Measurements from ENCODE around the gene ILDR2.

Gene ILDR2

DNA sequence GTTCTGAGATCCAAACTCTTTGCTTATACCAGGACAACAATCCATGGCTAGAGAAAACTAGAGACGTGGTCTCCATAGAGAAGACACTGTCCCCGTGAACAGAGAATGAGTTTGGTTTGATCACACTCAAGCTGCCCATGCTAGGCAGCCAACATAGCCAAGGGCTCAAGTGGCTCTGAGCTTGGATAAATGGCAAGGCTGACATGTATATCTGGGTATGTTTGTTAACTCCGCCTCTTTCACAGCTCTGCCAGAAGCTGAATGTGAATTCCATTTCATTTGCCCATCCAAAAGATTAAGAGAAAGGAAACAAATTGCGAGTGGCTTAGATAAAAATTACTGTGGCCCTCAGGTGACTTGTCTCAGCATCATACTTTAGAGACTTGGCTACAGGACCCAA is 38.0 kb downstream of the ILDR2 start:
- DNase-seq: no peak
- Histone ChIP-seq H4K20me1 (ENCODE audit: insufficient read depth, low read length) (no peaks in the 10 kb centered on the region), H3K4me1 (ENCODE audit: low read length) (no peaks in the 10 kb centered on the region), H3K4me2 (ENCODE audit: low read depth, low read length) (no peak overlapping the region), H3K4me3 (ENCODE audit: low read length) (no peak overlapping the region), H3K27me3 (replicated peaks; ENCODE audit: insufficient read depth, low read length) (no peaks in the 10 kb centered on the region), H3K27ac (ENCODE audit: low read length) (no peak overlapping the region), H3F3A (ENCODE audit: insufficient read depth, low read length) (no peaks in the 10 kb centered on the region), H3K9ac (ENCODE audit: low read length) (no peak overlapping the region), H3K9me3 (replicated peaks; ENCODE audit: insufficient read depth, low read length) (no peaks in the 10 kb centered on the region), H3K79me2 (ENCODE audit: low read length) (no peaks in the 10 kb centered on the region), H3K9me2 (replicated peaks; ENCODE audit: insufficient read depth, low read length) (no peaks in the 10 kb centered on the region), H3K36me3 (replicated peaks; ENCODE audit: insufficient read depth, low read length) (no peaks in the 10 kb centered on the region), H2AFZ (ENCODE audit: low read length) (no peak overlapping the region)
- TF ChIP-seq EZH2 (optimal IDR thresholded peaks at IDR 0.05; ENCODE audit: low read depth, low read length) (no peak), CTCF (IDR thresholded peaks at IDR 0.05; ENCODE audit: low read length) (no peak), EZH2phosphoT487 (IDR thresholded peaks at IDR 0.05; ENCODE audit: low read length) (no peak)

DNA sequence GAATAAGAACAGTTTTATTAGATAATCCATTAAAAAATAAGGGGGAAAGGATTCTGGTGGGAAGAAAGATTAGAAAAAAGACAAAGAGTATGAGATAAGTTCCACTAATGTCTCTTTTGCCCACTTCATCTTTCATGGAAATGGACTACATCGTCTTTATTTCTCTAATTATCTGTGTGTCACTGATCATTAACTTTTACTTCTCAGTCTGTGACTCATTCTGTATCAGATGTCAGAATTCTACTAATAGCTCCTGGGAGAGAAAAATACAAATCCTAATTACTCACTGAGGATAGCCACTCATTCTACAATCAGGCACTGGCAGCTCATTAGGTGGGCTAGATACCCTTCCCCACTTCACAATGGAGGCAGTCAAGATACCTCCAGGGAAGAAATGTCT is 41.7 kb downstream of the ILDR2 start:
- Histone ChIP-seq H3K27me3 (replicated peaks; ENCODE audit: insufficient read depth, low read length) (no peaks in the 10 kb centered on the region), H2AFZ (ENCODE audit: low read length) (no peak overlapping the region), H3K4me3 (ENCODE audit: low read length) (no peak overlapping the region), H3K79me2 (ENCODE audit: low read length) (no peaks in the 10 kb centered on the region), H3K36me3 (replicated peaks; ENCODE audit: insufficient read depth, low read length) (no peaks in the 10 kb centered on the region), H3F3A (ENCODE audit: insufficient read depth, low read length) (no peaks in the 10 kb centered on the region), H3K27ac (ENCODE audit: low read length) (no peak overlapping the region), H3K4me2 (ENCODE audit: low read depth, low read length) (no peak overlapping the region), H3K9ac (ENCODE audit: low read length) (no peak overlapping the region), H3K9me2 (replicated peaks; ENCODE audit: insufficient read depth, low read length) (no peaks in the 10 kb centered on the region), H4K20me1 (ENCODE audit: insufficient read depth, low read length) (no peaks in the 10 kb centered on the region), H3K9me3 (replicated peaks; ENCODE audit: insufficient read depth, low read length) (no peaks in the 10 kb centered on the region), H3K4me1 (ENCODE audit: low read length) (no peaks in the 10 kb centered on the region)
- no peak for TF ChIP-seq CTCF (IDR thresholded peaks at IDR 0.05; ENCODE audit: low read length)
- no peak for TF ChIP-seq EZH2 (optimal IDR thresholded peaks at IDR 0.05; ENCODE audit: low read depth, low read length)
- TF ChIP-seq EZH2phosphoT487 (IDR thresholded peaks at IDR 0.05; ENCODE audit: low read length): no peak
- no peak for DNase-seq

DNA sequence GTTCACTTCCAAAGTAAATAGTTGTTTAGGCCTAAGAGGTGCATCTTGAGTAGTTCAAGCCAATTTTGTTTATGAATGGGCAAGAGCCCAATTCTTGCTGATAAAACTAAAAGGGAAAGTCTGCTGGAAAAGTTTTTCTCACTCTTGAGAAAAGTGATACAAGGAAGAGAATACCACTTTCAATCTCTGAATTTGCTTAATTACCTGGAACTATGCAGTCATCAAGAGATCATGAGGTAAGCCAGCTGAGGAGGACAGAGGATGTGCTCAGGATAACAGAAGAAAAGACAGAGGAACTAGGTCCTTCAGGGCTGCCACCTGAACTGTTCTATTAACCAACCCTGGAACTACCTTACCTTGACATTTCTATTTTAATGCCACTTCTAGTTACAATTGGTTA is 42.2 kb downstream of the ILDR2 start:
- Histone ChIP-seq H3F3A (ENCODE audit: insufficient read depth, low read length) (no peaks in the 10 kb centered on the region), H3K4me3 (ENCODE audit: low read length) (no peak overlapping the region), H3K27me3 (replicated peaks; ENCODE audit: insufficient read depth, low read length) (no peaks in the 10 kb centered on the region), H3K27ac (ENCODE audit: low read length) (no peak overlapping the region), H3K9ac (ENCODE audit: low read length) (no peak overlapping the region), H3K36me3 (replicated peaks; ENCODE audit: insufficient read depth, low read length) (no peaks in the 10 kb centered on the region), H3K4me2 (ENCODE audit: low read depth, low read length) (no peak overlapping the region), H3K9me3 (replicated peaks; ENCODE audit: insufficient read depth, low read length) (no peaks in the 10 kb centered on the region), H2AFZ (ENCODE audit: low read length) (no peak overlapping the region), H3K4me1 (ENCODE audit: low read length) (no peaks in the 10 kb centered on the region), H4K20me1 (ENCODE audit: insufficient read depth, low read length) (no peaks in the 10 kb centered on the region), H3K79me2 (ENCODE audit: low read length) (no peaks in the 10 kb centered on the region), H3K9me2 (replicated peaks; ENCODE audit: insufficient read depth, low read length) (no peaks in the 10 kb centered on the region)
- DNase-seq: no peak
- TF ChIP-seq CTCF (IDR thresholded peaks at IDR 0.05; ENCODE audit: low read length): no peak
- no peak for TF ChIP-seq EZH2phosphoT487 (IDR thresholded peaks at IDR 0.05; ENCODE audit: low read length)
- TF ChIP-seq EZH2 (optimal IDR thresholded peaks at IDR 0.05; ENCODE audit: low read depth, low read length): no peak
